Activated CD8-positive, alpha-beta memory T cell treated with anti-CD3 and anti-CD28 coated beads, Interleukin-2, amount 10 ng/mL, durations not matched to agents 7 days and 5 days (primary cell): ENCODE measurements around the gene INO80C. TPM values are rescaled to one million over a fixed set of nuclear protein-coding genes. Genes with fewer than 3 reads are reported as not detected.

Source experiments
- ATAC-seq: fragments of 150-1000 bp; cut with Tn5 transposase; one replicate; pipeline ENCODE4 v1.10.0; 2021; ENCODE audit warnings: moderate library complexity
- CTCF ChIA-PET: fragments of 350-600 bp; sonication (Branson Sonifier 250); formaldehyde crosslinking; loops from one replicate; lab custom pipeline; 2021; ENCODE audit warnings: antibody characterized with exemption; lab: Charles Lee
- DNase-seq: peaks from one replicate; pipeline ENCODE4 v3.0.0-alpha.2; 2020
- H3K27ac Mint-ChIP-seq: one replicate; pipeline ENCODE4 v1.8.0; 2021; ENCODE audit warnings: mild to moderate bottlenecking, mixed read lengths
- H3K27me3 Mint-ChIP-seq: one replicate; pipeline ENCODE4 v1.8.0; 2021; ENCODE audit warnings: mixed read lengths
- H3K36me3 Mint-ChIP-seq: one replicate; pipeline ENCODE4 v1.8.0; 2021; ENCODE audit warnings: mild to moderate bottlenecking, mixed read lengths
- H3K4me1 Mint-ChIP-seq: one replicate; pipeline ENCODE4 v1.8.0; 2021; ENCODE audit warnings: mixed read lengths
- H3K4me3 Mint-ChIP-seq: one replicate; pipeline ENCODE4 v1.8.0; 2021; ENCODE audit warnings: mild to moderate bottlenecking, moderate library complexity, mixed read lengths
- H3K9me3 Mint-ChIP-seq: one replicate; pipeline ENCODE4 v1.8.0; 2022; ENCODE audit warnings: low read depth, mixed read lengths
- total RNA-seq, 2 experiments: library from RNA; stranded (reverse); gene quantifications; one replicate each; pipeline ENCODE4 v1.2.3, GENCODE V29; 2021

The INO80C gene
- total RNA-seq, 2 experiments from 2014 or later = 18.5 TPM

- no peak overlapping the region for H3K4me3 Mint-ChIP-seq
- no peaks in the 10 kb centered on the region for H3K36me3 Mint-ChIP-seq
- no peaks in the 10 kb centered on the region for H3K9me3 Mint-ChIP-seq
- DNase-seq (no peak), ATAC-seq (no peak)
- CTCF ChIA-PET = no interaction called here
- no peaks in the 10 kb centered on the region for H3K4me1 Mint-ChIP-seq
- no peak overlapping the region for H3K27ac Mint-ChIP-seq
- H3K27me3 Mint-ChIP-seq = peaks cover 3% of the 10 kb centered on the region
Observed at GRCh38 chr18:35508030-35508429, 10.3 kb upstream of the INO80C start.

- Mint-ChIP-seq H3K27ac (no peak overlapping the region), H3K4me1 (no peaks in the 10 kb centered on the region), H3K27me3 (peaks cover 3% of the 10 kb centered on the region), H3K36me3 (no peaks in the 10 kb centered on the region), H3K9me3 (no peaks in the 10 kb centered on the region), H3K4me3 (no peak overlapping the region)
- CTCF ChIA-PET = no interaction called here
- DNase-seq = no peak
- no peak for ATAC-seq
Observed at GRCh38 chr18:35507623-35508022, 9.9 kb upstream of the INO80C start.

- H3K9me3 Mint-ChIP-seq = no peaks in the 10 kb centered on the region
- no peak for ATAC-seq
- no peaks in the 10 kb centered on the region for H3K36me3 Mint-ChIP-seq
- no peak overlapping the region for H3K27ac Mint-ChIP-seq
- CTCF ChIA-PET = no interaction called here
- DNase-seq = no peak
- peaks cover 3% of the 10 kb centered on the region for H3K27me3 Mint-ChIP-seq
- no peaks in the 10 kb centered on the region for H3K4me1 Mint-ChIP-seq
- H3K4me3 Mint-ChIP-seq = no peak overlapping the region
Observed at GRCh38 chr18:35507192-35507591, 9.4 kb upstream of the INO80C start.

- no peak overlapping the region for H3K4me3 Mint-ChIP-seq
- H3K4me1 Mint-ChIP-seq = no peaks in the 10 kb centered on the region
- DNase-seq = no peak
- no peaks in the 10 kb centered on the region for H3K36me3 Mint-ChIP-seq
- H3K27ac Mint-ChIP-seq = no peak overlapping the region
- peaks cover 3% of the 10 kb centered on the region for H3K27me3 Mint-ChIP-seq
- CTCF ChIA-PET = no interaction called here
- H3K9me3 Mint-ChIP-seq = peaks cover 2% of the 10 kb centered on the region
- no peak for ATAC-seq
Observed at GRCh38 chr18:35506024-35506712, 8.4 kb upstream of the INO80C start.

GRCh38 chr18:35504996-35505395, 7.2 kb upstream of the INO80C start:
- H3K36me3 Mint-ChIP-seq = no peaks in the 10 kb centered on the region
- H3K9me3 Mint-ChIP-seq = peaks cover 2% of the 10 kb centered on the region
- CTCF ChIA-PET = no interaction called here

GRCh38 chr18:35502052-35502451, 4.3 kb upstream of the INO80C start:
- peaks cover 2% of the 10 kb centered on the region for H3K9me3 Mint-ChIP-seq
- no peak overlapping the region for H3K27ac Mint-ChIP-seq
- CTCF ChIA-PET = interaction anchor here (1.5 kb wide), 1 partner anchor 78 kb away, joined by 3 read pairs; no protein-coding TSS in a partner anchor
- DNase-seq (no peak), ATAC-seq (no peak)
- peaks cover 10% of the 10 kb centered on the region for H3K4me1 Mint-ChIP-seq
- peaks cover 3% of the 10 kb centered on the region for H3K27me3 Mint-ChIP-seq
- no peak overlapping the region for H3K4me3 Mint-ChIP-seq
- H3K36me3 Mint-ChIP-seq = no peaks in the 10 kb centered on the region

More at GRCh38 chr18:35504996-35505395, 7.2 kb upstream of the INO80C start:
- ATAC-seq (no peak), DNase-seq (no peak)
- Mint-ChIP-seq H3K27ac (no peak overlapping the region), H3K4me1 (no peaks in the 10 kb centered on the region), H3K27me3 (peaks cover 3% of the 10 kb centered on the region), H3K4me3 (no peak overlapping the region)

- DNase-seq (no peak), ATAC-seq (no peak)
- H3K4me3 Mint-ChIP-seq = no peak overlapping the region
Observed at GRCh38 chr18:35501369-35501768, 3.6 kb upstream of the INO80C start.

GRCh38 chr18:35500113-35500512, 2.4 kb upstream of the INO80C start:
- H3K4me1 Mint-ChIP-seq = peaks cover 22% of the 10 kb centered on the region
- CTCF ChIA-PET = interaction anchor here (0.9 to 1.1 kb wide), 2 partner anchors 23 to 113 kb away, joined by 3 read pairs; no protein-coding TSS in a partner anchor
- no peak for DNase-seq
- peaks cover 3% of the 10 kb centered on the region for H3K27me3 Mint-ChIP-seq
- peaks cover 2% of the 10 kb centered on the region for H3K9me3 Mint-ChIP-seq
- no peak for ATAC-seq
- H3K36me3 Mint-ChIP-seq = no peaks in the 10 kb centered on the region
- no peak overlapping the region for H3K27ac Mint-ChIP-seq
- H3K4me3 Mint-ChIP-seq = no peak overlapping the region

More at GRCh38 chr18:35501369-35501768, 3.6 kb upstream of the INO80C start:
- H3K27ac Mint-ChIP-seq = no peak overlapping the region
- peaks cover 15% of the 10 kb centered on the region for H3K4me1 Mint-ChIP-seq
- peaks cover 3% of the 10 kb centered on the region for H3K27me3 Mint-ChIP-seq
- H3K36me3 Mint-ChIP-seq = no peaks in the 10 kb centered on the region
- H3K9me3 Mint-ChIP-seq = peaks cover 2% of the 10 kb centered on the region
- CTCF ChIA-PET = no interaction called here

GRCh38 chr18:35497027-35497369, 762 bp downstream of the INO80C start:
- Mint-ChIP-seq H3K36me3 (no peaks in the 10 kb centered on the region), H3K27ac (peak overlapping the region; percentile 91), H3K9me3 (peaks cover 2% of the 10 kb centered on the region), H3K27me3 (no peaks in the 10 kb centered on the region), H3K4me1 (peaks cover 23% of the 10 kb centered on the region), H3K4me3 (peak overlapping the region; percentile 87)
- DNase-seq (no peak), ATAC-seq (peak; percentile 11)
- CTCF ChIA-PET = interaction anchor here (1.1 to 1.8 kb wide), 3 partner anchors 68 to 110 kb away, joined by 3 to 5 read pairs (median 3); no protein-coding TSS in a partner anchor

GRCh38 chr18:35495536-35496314, 2.0 kb downstream of the INO80C start:
- no peaks in the 10 kb centered on the region for H3K9me3 Mint-ChIP-seq
- no peaks in the 10 kb centered on the region for H3K36me3 Mint-ChIP-seq
- no peak for ATAC-seq
- H3K27me3 Mint-ChIP-seq = no peaks in the 10 kb centered on the region
- no peak for DNase-seq
- no peak overlapping the region for H3K4me3 Mint-ChIP-seq
- CTCF ChIA-PET = interaction anchor here (1.8 kb wide), 1 partner anchor 109 kb away, joined by 5 read pairs; no protein-coding TSS in a partner anchor
- peaks cover 23% of the 10 kb centered on the region for H3K4me1 Mint-ChIP-seq
- no peak overlapping the region for H3K27ac Mint-ChIP-seq

GRCh38 chr18:35494251-35495220, 3.2 kb downstream of the INO80C start:
- peaks cover 23% of the 10 kb centered on the region for H3K4me1 Mint-ChIP-seq
- no peak overlapping the region for H3K27ac Mint-ChIP-seq
- DNase-seq = no peak
- no peak for ATAC-seq
- H3K27me3 Mint-ChIP-seq = no peaks in the 10 kb centered on the region
- no peaks in the 10 kb centered on the region for H3K36me3 Mint-ChIP-seq
- CTCF ChIA-PET = no interaction called here
- no peaks in the 10 kb centered on the region for H3K9me3 Mint-ChIP-seq
- no peak overlapping the region for H3K4me3 Mint-ChIP-seq

GRCh38 chr18:35491700-35492077, 6.1 kb downstream of the INO80C start:
- Mint-ChIP-seq H3K27ac (no peak overlapping the region), H3K27me3 (no peaks in the 10 kb centered on the region), H3K4me1 (peaks cover 11% of the 10 kb centered on the region), H3K9me3 (no peaks in the 10 kb centered on the region), H3K36me3 (peaks cover 11% of the 10 kb centered on the region), H3K4me3 (no peak overlapping the region)
- no peak for ATAC-seq
- DNase-seq = no peak
- CTCF ChIA-PET = no interaction called here
